H9 (cell line): ENCODE data around the gene TBC1D9B. TPM values are rescaled to one million over a fixed set of nuclear protein-coding genes. Genes with fewer than 3 reads are reported as not detected.

Experiments
- DNase-seq: peaks from one replicate; pipeline ENCODE4 v3.0.0-alpha.2; 2017
- H2AFZ ChIP-seq: one replicate; pipeline ENCODE4 v1.6.1; 2013; ENCODE audit warnings: mild to moderate bottlenecking, low read length, control low read depth, moderate library complexity
- H2AK5ac ChIP-seq: 2 replicates; pipeline ENCODE4 v1.6.1; 2013; ENCODE audit warnings: low read length, control low read depth, mixed read lengths; ENCODE audit not compliant: insufficient read length
- H2BK120ac ChIP-seq: one replicate; pipeline ENCODE4 v1.6.1; 2013; ENCODE audit warnings: low read depth, mild to moderate bottlenecking, low read length, control low read depth, inconsistent platforms; ENCODE audit not compliant: poor library complexity, severe bottlenecking
- H2BK12ac ChIP-seq: 2 replicates; pipeline ENCODE4 v1.6.1; 2013; ENCODE audit warnings: low read length, control low read depth, mixed read lengths, low read depth; ENCODE audit not compliant: insufficient read length
- H2BK15ac ChIP-seq: 2 replicates; pipeline ENCODE4 v1.6.1; 2013; ENCODE audit warnings: low read depth, low read length, control low read depth
- H2BK20ac ChIP-seq: one replicate; pipeline ENCODE4 v1.6.1; 2013; ENCODE audit warnings: low read depth, mild to moderate bottlenecking, low read length, control low read depth, inconsistent platforms; ENCODE audit not compliant: poor library complexity, severe bottlenecking
- H2BK5ac ChIP-seq: 2 replicates; pipeline ENCODE4 v1.6.1; 2013; ENCODE audit warnings: low read length, control low read depth, mixed read lengths; ENCODE audit not compliant: insufficient read length
- H3K14ac ChIP-seq: 2 replicates; pipeline ENCODE4 v1.6.1; 2013; ENCODE audit warnings: low read length, control low read depth; ENCODE audit not compliant: insufficient read depth
- H3K18ac ChIP-seq: 2 replicates; pipeline ENCODE4 v1.6.1; 2013; ENCODE audit warnings: low read depth, mild to moderate bottlenecking, mixed read lengths, low read length, control low read depth; ENCODE audit not compliant: insufficient read length
- H3K23ac ChIP-seq: 2 replicates; pipeline ENCODE4 v1.6.1; 2013; ENCODE audit warnings: low read length, control low read depth, mixed read lengths, low read depth; ENCODE audit not compliant: insufficient read length
- H3K23me2 ChIP-seq: 2 replicates; pipeline ENCODE4 v1.6.1; 2013; ENCODE audit warnings: low read depth, mild to moderate bottlenecking, mixed read lengths, low read length, control low read depth; ENCODE audit not compliant: insufficient read length, poor library complexity, severe bottlenecking
- H3K27ac ChIP-seq: 2 replicates; pipeline ENCODE4 v1.5.1; 2013; ENCODE audit warnings: low read length, control low read depth, mixed read lengths, low read depth; ENCODE audit not compliant: insufficient read length
- H3K27me3 ChIP-seq: 2 replicates; pipeline ENCODE4 v1.6.1; 2013; ENCODE audit warnings: low read length, control low read depth, inconsistent platforms; ENCODE audit not compliant: insufficient read depth
- H3K4ac ChIP-seq: 2 replicates; pipeline ENCODE4 v1.6.1; 2013; ENCODE audit warnings: low read depth, mild to moderate bottlenecking, control low read depth, inconsistent platforms, low read length, moderate library complexity
- H3K4me1 ChIP-seq: 2 replicates; pipeline ENCODE4 v1.6.1; 2013; ENCODE audit warnings: low read length, control low read depth, inconsistent platforms; ENCODE audit not compliant: insufficient read depth
- H3K4me2 ChIP-seq: 2 replicates; pipeline ENCODE4 v1.6.1; 2013; ENCODE audit warnings: low read length, control low read depth, mixed read lengths; ENCODE audit not compliant: insufficient read length, insufficient read depth
- H3K56ac ChIP-seq: 2 replicates; pipeline ENCODE4 v1.6.1; 2013; ENCODE audit warnings: low read depth, mild to moderate bottlenecking, mixed read lengths, low read length, control low read depth; ENCODE audit not compliant: insufficient read length
- H3K79me1 ChIP-seq: 2 replicates; pipeline ENCODE4 v1.6.1; 2013; ENCODE audit warnings: low read depth, mild to moderate bottlenecking, moderate library complexity, low read length, control low read depth, inconsistent platforms; ENCODE audit not compliant: insufficient read depth, poor library complexity, severe bottlenecking
- H3K79me2 ChIP-seq: 2 replicates; pipeline ENCODE4 v1.6.1; 2013; ENCODE audit warnings: low read length, control low read depth, inconsistent platforms; ENCODE audit not compliant: insufficient read depth
- H3K9ac ChIP-seq: 2 replicates; pipeline ENCODE4 v1.6.1; 2013; ENCODE audit warnings: low read length, control low read depth, mixed read lengths; ENCODE audit not compliant: insufficient read length; ENCODE audit errors: extremely low read depth
- H3K9me3 ChIP-seq: one replicate; pipeline ENCODE4 v1.6.1; 2013; ENCODE audit warnings: low read depth, low read length, inconsistent platforms; ENCODE audit not compliant: control insufficient read depth
- H3T11ph ChIP-seq: one replicate; pipeline ENCODE4 v1.6.1; 2013; ENCODE audit warnings: mild to moderate bottlenecking, low read length, control low read depth, inconsistent platforms
- H4K20me1 ChIP-seq: one replicate; pipeline ENCODE4 v1.6.1; 2013; ENCODE audit not compliant: control insufficient read depth, insufficient read length, insufficient read depth
- H4K5ac ChIP-seq: 2 replicates; pipeline ENCODE4 v1.6.1; 2013; ENCODE audit warnings: low read depth, mild to moderate bottlenecking, mixed read lengths, low read length, control low read depth; ENCODE audit not compliant: insufficient read length
- H4K8ac ChIP-seq: replicated peaks from 2 replicates; pipeline ENCODE4 v1.6.1; 2013; ENCODE audit warnings: low read length, control low read depth, mixed read lengths, low read depth; ENCODE audit not compliant: insufficient read length
- H4K91ac ChIP-seq: 2 replicates; pipeline ENCODE4 v1.6.1; 2013; ENCODE audit warnings: low read depth, mild to moderate bottlenecking, moderate library complexity, mixed read lengths, low read length, control low read depth; ENCODE audit not compliant: insufficient read length
- H3K27ac Mint-ChIP-seq, 3 experiments: 2 replicates in 2 of 3; 3 replicates in 1 of 3; pipeline ENCODE4 v1.8.0; 2020 to 2021; ENCODE audit warnings: mixed read lengths in 3 of 3, mild to moderate bottlenecking in 1 of 3, moderate library complexity in 1 of 3
- H3K27me3 Mint-ChIP-seq: 2 replicates; pipeline ENCODE4 v1.8.0; 2021; ENCODE audit warnings: low read depth, mild to moderate bottlenecking, moderate library complexity, mixed read lengths
- H3K36me3 Mint-ChIP-seq, 3 experiments: 2 replicates in 2 of 3; 3 replicates in 1 of 3; pipeline ENCODE4 v1.8.0; 2020 to 2021; ENCODE audit warnings: low read depth in 3 of 3, mixed read lengths in 3 of 3; ENCODE audit not compliant: insufficient read depth in 1 of 3
- H3K4me1 Mint-ChIP-seq, 2 experiments: 2 replicates each; pipeline ENCODE4 v1.8.0; 2020; ENCODE audit warnings: mixed read lengths in 2 of 2
- H3K4me3 Mint-ChIP-seq, 2 experiments: 2 replicates in 1 of 2; 3 replicates in 1 of 2; pipeline ENCODE4 v1.8.0; 2020 to 2021; ENCODE audit warnings: mild to moderate bottlenecking in 2 of 2, mixed read lengths in 2 of 2, moderate library complexity in 1 of 2
- H3K9me3 Mint-ChIP-seq, 2 experiments: 2 replicates in 1 of 2; 3 replicates in 1 of 2; pipeline ENCODE4 v1.8.0; 2020; ENCODE audit warnings: mild to moderate bottlenecking in 2 of 2, mixed read lengths in 2 of 2, moderate library complexity in 1 of 2
- WGBS: extraction: QIAGEN DNeasy Blood & Tissue Kit; methylation state at CpG from one replicate; pipeline ENCODE4 v1.1.7; 2013; ENCODE audit warnings: missing lambda C conversion rate, low lambda C conversion rate, mixed read lengths; ENCODE audit not compliant: insufficient read length; ENCODE audit errors: extremely low coverage; 5-methylcytosine and 5-hydroxymethylcytosine counted together
- total RNA-seq: library from RNA; stranded (reverse); gene quantifications from 2 replicates; pipeline ENCODE4 v1.2.1, GENCODE V29; 2021
- TF ChIP-seq, protein P1 (sequence below): fragments of 200-600 bp; sonication (generic); conservative IDR thresholded peaks from 3 replicates; pipeline ENCODE4 v1.8.0; 2021; ENCODE audit warnings: antibody characterized with exemption, mild to moderate bottlenecking

TBC1D9B gene
- total RNA-seq, 1 experiment from 2014 or later: 62.1 TPM

DNA sequence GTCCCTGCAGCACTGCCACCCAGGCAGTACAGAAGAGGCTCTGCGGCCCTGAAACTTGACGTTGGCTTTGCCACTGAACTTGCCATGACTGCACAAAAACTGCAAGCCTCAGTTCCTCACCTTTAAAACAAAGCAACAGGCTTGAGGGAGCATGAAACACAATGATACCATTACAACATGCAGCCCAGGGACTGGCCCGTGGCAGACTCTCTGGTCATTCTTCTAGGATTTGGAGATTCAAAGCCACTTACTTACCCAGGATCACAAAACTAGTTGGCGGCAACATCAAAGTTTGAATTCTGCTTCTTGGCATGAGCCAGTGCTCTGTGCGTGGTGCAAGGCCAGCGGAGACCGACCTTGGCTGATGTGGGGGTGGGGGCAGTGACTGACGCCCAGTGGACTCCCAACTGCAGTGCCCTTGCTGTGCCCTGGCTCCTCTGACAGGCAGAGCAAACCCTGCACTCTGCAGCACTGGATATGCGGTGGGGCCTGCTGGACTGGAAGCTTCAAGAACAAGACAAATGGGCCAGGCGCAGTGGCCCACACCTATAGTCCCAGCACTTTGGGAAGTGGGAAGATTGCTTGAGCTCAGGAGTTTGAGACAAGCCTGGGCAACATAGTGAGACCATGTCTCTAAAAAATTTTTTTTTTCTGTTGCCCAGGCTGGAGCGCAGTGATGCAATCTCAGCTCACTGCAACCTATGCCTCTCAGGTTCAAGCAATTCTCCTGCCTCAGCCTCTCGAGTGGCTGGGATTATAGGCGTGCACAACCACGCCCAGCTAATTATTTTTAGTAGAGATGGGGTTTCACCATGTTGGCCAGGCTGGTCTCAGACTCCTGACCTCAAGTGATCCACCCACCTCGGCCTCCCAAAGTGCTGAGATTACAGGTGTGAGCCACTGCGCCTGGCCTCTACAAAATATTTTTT is 68.1 kb downstream of the TBC1D9B start:
- H3K27ac ChIP-seq: no peak overlapping the region
- Mint-ChIP-seq H3K4me1 (no peaks in the 10 kb centered on the region), H3K9me3 (peaks cover 12 to 17% of the 10 kb centered on the region in 2 experiments; a peak in 4 of 5 replicates), H3K27ac (peak overlapping the region; percentile 70 to 94 (median 85); a peak in 5 of 7 replicates), H3K4me3 (no peak overlapping the region), H3K27me3 (no peaks in the 10 kb centered on the region; the same call in 1 of the 2 replicates), H3K36me3 (peaks cover 53 to 82% (median 82%) of the 10 kb centered on the region in 3 experiments)
- H2BK5ac ChIP-seq: no peak overlapping the region
- TF ChIP-seq, protein P1, sequence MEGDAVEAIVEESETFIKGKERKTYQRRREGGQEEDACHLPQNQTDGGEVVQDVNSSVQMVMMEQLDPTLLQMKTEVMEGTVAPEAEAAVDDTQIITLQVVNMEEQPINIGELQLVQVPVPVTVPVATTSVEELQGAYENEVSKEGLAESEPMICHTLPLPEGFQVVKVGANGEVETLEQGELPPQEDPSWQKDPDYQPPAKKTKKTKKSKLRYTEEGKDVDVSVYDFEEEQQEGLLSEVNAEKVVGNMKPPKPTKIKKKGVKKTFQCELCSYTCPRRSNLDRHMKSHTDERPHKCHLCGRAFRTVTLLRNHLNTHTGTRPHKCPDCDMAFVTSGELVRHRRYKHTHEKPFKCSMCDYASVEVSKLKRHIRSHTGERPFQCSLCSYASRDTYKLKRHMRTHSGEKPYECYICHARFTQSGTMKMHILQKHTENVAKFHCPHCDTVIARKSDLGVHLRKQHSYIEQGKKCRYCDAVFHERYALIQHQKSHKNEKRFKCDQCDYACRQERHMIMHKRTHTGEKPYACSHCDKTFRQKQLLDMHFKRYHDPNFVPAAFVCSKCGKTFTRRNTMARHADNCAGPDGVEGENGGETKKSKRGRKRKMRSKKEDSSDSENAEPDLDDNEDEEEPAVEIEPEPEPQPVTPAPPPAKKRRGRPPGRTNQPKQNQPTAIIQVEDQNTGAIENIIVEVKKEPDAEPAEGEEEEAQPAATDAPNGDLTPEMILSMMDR: no peak
- no peak overlapping the region for H3K23ac ChIP-seq
- no peak overlapping the region for H3K14ac ChIP-seq
- no peak overlapping the region for H3K9ac ChIP-seq
- H3K27me3 ChIP-seq: no peaks in the 10 kb centered on the region
- no peak overlapping the region for H3K56ac ChIP-seq
- H3K23me2 ChIP-seq: no peaks in the 10 kb centered on the region
- H2AFZ ChIP-seq: no peak overlapping the region
- WGBS: no CpG with 5 or more reads among the region's 16 CpGs
- H2BK15ac ChIP-seq: no peak overlapping the region
- H3K79me1 ChIP-seq: no peaks in the 10 kb centered on the region
- H2BK120ac ChIP-seq: no peak overlapping the region
- no peak for DNase-seq
- no peaks in the 10 kb centered on the region for H3K79me2 ChIP-seq
- no peak overlapping the region for H2AK5ac ChIP-seq
- H4K20me1 ChIP-seq: no peaks in the 10 kb centered on the region
- H3K4me2 ChIP-seq: no peak overlapping the region
- no peak overlapping the region for H4K5ac ChIP-seq
- H3K18ac ChIP-seq: no peak overlapping the region
- no peak overlapping the region for H3K4ac ChIP-seq
- no peaks in the 10 kb centered on the region for H3K4me1 ChIP-seq
- no peak overlapping the region for H2BK20ac ChIP-seq
- H3T11ph ChIP-seq: no peak overlapping the region
- H4K8ac ChIP-seq: no peak overlapping the region
- H2BK12ac ChIP-seq: no peak overlapping the region
- H3K9me3 ChIP-seq: no peaks in the 10 kb centered on the region
- no peak overlapping the region for H4K91ac ChIP-seq
